SH-SY5Y (cell line): ENCODE data around the gene MGST3.

Experiments
- GATA2 ChIP-seq: IDR thresholded peaks from 2 replicates; pipeline ENCODE4 v1.6.1; 2011; ENCODE audit warnings: mild to moderate bottlenecking, low read depth, low read length
- GATA3 ChIP-seq: IDR thresholded peaks from 2 replicates; pipeline ENCODE4 v1.6.1; 2011; ENCODE audit warnings: low read depth, mild to moderate bottlenecking, low read length, moderate library complexity

GRCh38 chr1:165695031-165695430, 64.0 kb downstream of the MGST3 start:
- TF ChIP-seq GATA2 (no peak), GATA3 (no peak)
